HG03521 (cell line): ENCODE results near the gene SEMA3D.

Experiments used
- ATAC-seq: cut with Tn5 transposase; IDR thresholded peaks from one replicate; pipeline ENCODE4 v1.9.1; 2021; ENCODE audit warnings: mild to moderate bottlenecking, moderate library complexity; ENCODE audit not compliant: unreplicated experiment

The SEMA3D gene

GRCh38 chr7:85184599-85185423 is 2.0 kb downstream of the SEMA3D start:
- ATAC-seq: no peak

GRCh38 chr7:85183296-85183695 is 3.6 kb downstream of the SEMA3D start:
- ATAC-seq: no peak

GRCh38 chr7:85178531-85179298 is 8.1 kb downstream of the SEMA3D start:
- ATAC-seq: no peak

GRCh38 chr7:85177316-85177715 is 9.5 kb downstream of the SEMA3D start:
- ATAC-seq: no peak

GRCh38 chr7:85176197-85176596 is 10.7 kb downstream of the SEMA3D start:
- ATAC-seq: no peak

- ATAC-seq: no peak
Observed at GRCh38 chr7:85175217-85175616, 11.6 kb downstream of the SEMA3D start.

- ATAC-seq: no peak
Observed at GRCh38 chr7:85172530-85172941, 14.3 kb downstream of the SEMA3D start.

GRCh38 chr7:85167636-85168035 is 19.2 kb downstream of the SEMA3D start:
- no peak for ATAC-seq

- ATAC-seq: no peak
Observed at GRCh38 chr7:85165263-85165662, 21.6 kb downstream of the SEMA3D start.

GRCh38 chr7:85164376-85164775 is 22.5 kb downstream of the SEMA3D start:
- ATAC-seq: no peak

- ATAC-seq: no peak
Observed at GRCh38 chr7:85162721-85163120, 24.1 kb downstream of the SEMA3D start.

- peak; percentile 66 for ATAC-seq
Observed at GRCh38 chr7:85160223-85160622, 26.6 kb downstream of the SEMA3D start.

- ATAC-seq: no peak
Observed at GRCh38 chr7:85159003-85159402, 27.9 kb downstream of the SEMA3D start.

GRCh38 chr7:85156661-85157208 is 30.1 kb downstream of the SEMA3D start:
- no peak for ATAC-seq

GRCh38 chr7:85154282-85154937 is 32.4 kb downstream of the SEMA3D start:
- ATAC-seq: no peak

- no peak for ATAC-seq
Observed at GRCh38 chr7:85153715-85154114, 33.1 kb downstream of the SEMA3D start.

- ATAC-seq: no peak
Observed at GRCh38 chr7:85150624-85151023, 36.2 kb downstream of the SEMA3D start.

- ATAC-seq: no peak
Observed at GRCh38 chr7:85144771-85145170, 42.1 kb downstream of the SEMA3D start.

GRCh38 chr7:85135977-85136376 is 50.9 kb downstream of the SEMA3D start:
- ATAC-seq: no peak

- no peak for ATAC-seq
Observed at GRCh38 chr7:85133560-85133959, 53.3 kb downstream of the SEMA3D start.

- ATAC-seq: no peak
Observed at GRCh38 chr7:85133006-85133405, 53.9 kb downstream of the SEMA3D start.
